Measurements from ENCODE around the gene MFF. TPM values are rescaled to one million over a fixed set of nuclear protein-coding genes. Genes with fewer than 3 reads are reported as not detected.

The MFF gene
- polyA plus RNA-seq, 3 donors: 39.4 to 100 (median 91.7) TPM

DNA sequence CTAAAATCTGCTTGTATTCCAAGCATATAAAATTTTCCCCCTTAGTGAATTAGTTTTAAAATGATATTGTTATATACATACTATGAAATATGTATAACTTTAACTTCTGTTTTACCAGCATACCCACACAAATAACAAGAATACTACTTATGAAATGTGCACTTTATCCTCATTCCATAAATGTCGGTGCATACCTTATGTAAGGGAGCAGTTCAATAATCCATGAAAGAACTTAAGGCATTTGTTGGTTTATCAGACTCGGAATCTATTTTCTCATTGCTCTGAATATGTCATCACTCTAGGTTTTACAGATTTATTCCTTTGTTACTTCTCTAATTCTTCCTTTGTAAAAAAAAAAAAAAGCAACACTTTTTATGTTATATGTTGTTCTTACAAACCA is 12.5 kb upstream of the MFF start:
- Histone ChIP-seq H3K79me2 (ENCODE audit: insufficient read depth, low read length) (no peaks in the 10 kb centered on the region), H3K4me2 (replicated peaks; ENCODE audit: extremely low read depth, low read length, poor library complexity, severe bottlenecking) (no peak overlapping the region), H3K4me3 (replicated peaks in 1 of 3; ENCODE audit: low read depth in 2 of 3, low read length in 3 of 3) (no peak overlapping the region), H3K36me3 (replicated peaks in 1 of 2; ENCODE audit: control insufficient read depth in 1 of 2, insufficient read depth in 2 of 2, low read length in 2 of 2) (no peaks in the 10 kb centered on the region), H2AFZ (ENCODE audit: insufficient read depth, low read depth, low read length, poor library complexity, severe bottlenecking) (no peak overlapping the region), H3K4me1 (ENCODE audit: control insufficient read depth in 1 of 2, insufficient read depth in 2 of 2, low read length in 2 of 2) (no peaks in the 10 kb centered on the region), H4K20me1 (ENCODE audit: insufficient read depth, low read length) (no peaks in the 10 kb centered on the region), H3K9ac (ENCODE audit: insufficient read depth, low read length, poor library complexity, severe bottlenecking) (no peak overlapping the region), H3K27ac (ENCODE audit: low read depth in 1 of 2, low read length in 2 of 2) (no peak overlapping the region), H3K9me3 (replicated peaks in 1 of 2; ENCODE audit: control insufficient read depth in 1 of 2, insufficient read depth in 1 of 2, low read length in 2 of 2) (no peaks in the 10 kb centered on the region), H3K27me3 (ENCODE audit: control insufficient read depth in 2 of 2, insufficient read depth in 2 of 2, low read length in 2 of 2) (no peaks in the 10 kb centered on the region)
- Mint-ChIP-seq H3K4me3 (no peak overlapping the region), H3K36me3 (no peaks in the 10 kb centered on the region), H3K27me3 (ENCODE audit: low read depth in 3 of 3) (peaks cover 2 to 5% (median 2%) of the 10 kb centered on the region in 3 donors), H3K4me1 (no peaks in the 10 kb centered on the region), H3K9me3 (peaks cover 0 to 3% (median 0%) of the 10 kb centered on the region in 7 donors), H3K27ac (no peak overlapping the region)
- DNase-seq: no peak
- intact Hi-C loops (cut with micrococcal nuclease): no loop called here
- no CpG with 5 or more reads among the region's 2 CpGs for WGBS (ENCODE audit: insufficient coverage)
- TF ChIP-seq, protein P1, sequence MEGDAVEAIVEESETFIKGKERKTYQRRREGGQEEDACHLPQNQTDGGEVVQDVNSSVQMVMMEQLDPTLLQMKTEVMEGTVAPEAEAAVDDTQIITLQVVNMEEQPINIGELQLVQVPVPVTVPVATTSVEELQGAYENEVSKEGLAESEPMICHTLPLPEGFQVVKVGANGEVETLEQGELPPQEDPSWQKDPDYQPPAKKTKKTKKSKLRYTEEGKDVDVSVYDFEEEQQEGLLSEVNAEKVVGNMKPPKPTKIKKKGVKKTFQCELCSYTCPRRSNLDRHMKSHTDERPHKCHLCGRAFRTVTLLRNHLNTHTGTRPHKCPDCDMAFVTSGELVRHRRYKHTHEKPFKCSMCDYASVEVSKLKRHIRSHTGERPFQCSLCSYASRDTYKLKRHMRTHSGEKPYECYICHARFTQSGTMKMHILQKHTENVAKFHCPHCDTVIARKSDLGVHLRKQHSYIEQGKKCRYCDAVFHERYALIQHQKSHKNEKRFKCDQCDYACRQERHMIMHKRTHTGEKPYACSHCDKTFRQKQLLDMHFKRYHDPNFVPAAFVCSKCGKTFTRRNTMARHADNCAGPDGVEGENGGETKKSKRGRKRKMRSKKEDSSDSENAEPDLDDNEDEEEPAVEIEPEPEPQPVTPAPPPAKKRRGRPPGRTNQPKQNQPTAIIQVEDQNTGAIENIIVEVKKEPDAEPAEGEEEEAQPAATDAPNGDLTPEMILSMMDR (IDR thresholded peaks at IDR 0.05): no peak

- no peak overlapping the region for H2AFZ ChIP-seq (ENCODE audit: insufficient read depth, low read depth, low read length, poor library complexity, severe bottlenecking)
- H3K4me1 ChIP-seq (ENCODE audit: control insufficient read depth in 1 of 2, insufficient read depth in 2 of 2, low read length in 2 of 2): no peaks in the 10 kb centered on the region
- no peaks in the 10 kb centered on the region for H3K79me2 ChIP-seq (ENCODE audit: insufficient read depth, low read length)
- no peak overlapping the region for H3K9ac ChIP-seq (ENCODE audit: insufficient read depth, low read length, poor library complexity, severe bottlenecking)
- Mint-ChIP-seq H3K9me3 (peaks cover 0 to 6% (median 0%) of the 10 kb centered on the region in 7 donors), H3K4me3 (no peak overlapping the region), H3K4me1 (no peaks in the 10 kb centered on the region), H3K27me3 (ENCODE audit: low read depth in 3 of 3) (peaks cover 2 to 5% (median 3%) of the 10 kb centered on the region in 3 donors), H3K36me3 (no peaks in the 10 kb centered on the region), H3K27ac (no peak overlapping the region)
- no peaks in the 10 kb centered on the region for H3K36me3 ChIP-seq (replicated peaks in 1 of 2; ENCODE audit: control insufficient read depth in 1 of 2, insufficient read depth in 2 of 2, low read length in 2 of 2)
- no peak overlapping the region for H3K4me3 ChIP-seq (replicated peaks in 1 of 3; ENCODE audit: low read depth in 2 of 3, low read length in 3 of 3)
- TF ChIP-seq, protein P1 (IDR thresholded peaks at IDR 0.05): no peak
- H3K4me2 ChIP-seq (replicated peaks; ENCODE audit: extremely low read depth, low read length, poor library complexity, severe bottlenecking): no peak overlapping the region
- intact Hi-C loops (cut with micrococcal nuclease): no loop called here
- no peaks in the 10 kb centered on the region for H3K27me3 ChIP-seq (ENCODE audit: control insufficient read depth in 2 of 2, insufficient read depth in 2 of 2, low read length in 2 of 2)
- H3K9me3 ChIP-seq (replicated peaks in 1 of 2; ENCODE audit: control insufficient read depth in 1 of 2, insufficient read depth in 1 of 2, low read length in 2 of 2): no peaks in the 10 kb centered on the region
- H4K20me1 ChIP-seq (ENCODE audit: insufficient read depth, low read length): no peaks in the 10 kb centered on the region
- no peak for DNase-seq
- 100% methylated on average over 1 of the region's 1 CpG for WGBS (ENCODE audit: insufficient coverage)
- no peak overlapping the region for H3K27ac ChIP-seq (ENCODE audit: low read depth in 1 of 2, low read length in 2 of 2)
These were observed 11.7 kb upstream of the MFF start for GRCh38 chr2:227313310-227313709.

All from CD14-positive monocyte (primary cell).